HCT116 (cell line): ENCODE results near the gene PIK3R1.

Source experiments
- EGR1 ChIP-seq: IDR thresholded peaks from 2 replicates; pipeline ENCODE4 v1.6.1; 2012; ENCODE audit warnings: low read depth
- ELF1 ChIP-seq: IDR thresholded peaks from 2 replicates; pipeline ENCODE4 v1.6.1; 2012; ENCODE audit warnings: low read depth, borderline replicate concordance
- EZH2 ChIP-seq: fragments of 200-600 bp; sonication (generic); IDR thresholded peaks from 2 replicates; pipeline ENCODE4 v1.6.1; 2017; ENCODE audit warnings: antibody characterized with exemption, mixed run types
- FOSL1 ChIP-seq: IDR thresholded peaks from 2 replicates; pipeline ENCODE4 v1.6.1; 2012; ENCODE audit warnings: low read depth
- JUND ChIP-seq: IDR thresholded peaks from 2 replicates; pipeline ENCODE4 v1.6.1; 2012
- POLR2A ChIP-seq: IDR thresholded peaks from 2 replicates; pipeline ENCODE4 v1.7.0; 2011; ENCODE audit warnings: borderline replicate concordance; ENCODE audit not compliant: insufficient read depth, insufficient read length; ENCODE audit errors: extremely low read depth
- POLR2AphosphoS5 ChIP-seq: IDR thresholded peaks from 2 replicates; pipeline ENCODE4 v1.6.1; 2011; ENCODE audit warnings: mild to moderate bottlenecking, low read depth, low read length, moderate library complexity
- RAD21 ChIP-seq: IDR thresholded peaks from 2 replicates; pipeline ENCODE4 v1.6.1; 2012; ENCODE audit warnings: low read depth, mild to moderate bottlenecking
- ZNF274 ChIP-seq: fragments of 200-500 bp; sonication (Bioruptor generic); IDR thresholded peaks from 2 replicates; pipeline ENCODE4 v1.6.1; 2014; ENCODE audit warnings: mild to moderate bottlenecking, low read depth, low read length, inconsistent platforms
- TF ChIP-seq, protein P1 (sequence below), 3 experiments: fragments of 200-600 bp in 1 of 3; sonication (generic) in 1 of 3; IDR thresholded peaks in 2 of 3; conservative IDR thresholded peaks in 1 of 3; 2 replicates each; pipeline ENCODE4 v1.5.1; 2012 to 2017; ENCODE audit warnings: low read depth in 2 of 3, low read length in 2 of 3, antibody characterized with exemption in 1 of 3, borderline replicate concordance in 1 of 3, control low read depth in 1 of 3, mild to moderate bottlenecking in 1 of 3, mixed read lengths in 1 of 3, mixed run types in 1 of 3, moderate library complexity in 1 of 3; ENCODE audit not compliant: insufficient read depth in 1 of 3
- TF ChIP-seq, protein P2 (sequence below): IDR thresholded peaks from 2 replicates; pipeline ENCODE4 v1.6.1; 2012; ENCODE audit warnings: low read depth

DNA sequence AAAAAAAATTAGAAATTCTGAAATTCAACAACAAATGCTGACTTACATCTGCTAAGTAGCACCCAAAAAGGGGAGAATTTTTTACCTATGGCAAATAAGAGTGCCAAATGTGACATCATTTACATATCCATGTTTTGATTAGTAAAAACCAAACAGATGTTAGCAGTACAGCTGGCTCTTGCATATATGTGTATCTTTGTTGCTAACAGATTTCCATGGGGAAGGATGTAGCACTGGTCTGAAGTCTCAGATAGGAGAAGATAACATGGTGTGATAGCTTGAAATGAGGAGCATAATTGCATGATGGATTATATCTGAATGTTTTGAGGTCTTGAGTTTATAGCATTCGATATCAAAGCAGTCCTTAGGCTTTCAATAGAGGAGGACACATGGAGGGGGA lies 17.5 kb downstream of the PIK3R1 start:
- TF ChIP-seq, protein P1, sequence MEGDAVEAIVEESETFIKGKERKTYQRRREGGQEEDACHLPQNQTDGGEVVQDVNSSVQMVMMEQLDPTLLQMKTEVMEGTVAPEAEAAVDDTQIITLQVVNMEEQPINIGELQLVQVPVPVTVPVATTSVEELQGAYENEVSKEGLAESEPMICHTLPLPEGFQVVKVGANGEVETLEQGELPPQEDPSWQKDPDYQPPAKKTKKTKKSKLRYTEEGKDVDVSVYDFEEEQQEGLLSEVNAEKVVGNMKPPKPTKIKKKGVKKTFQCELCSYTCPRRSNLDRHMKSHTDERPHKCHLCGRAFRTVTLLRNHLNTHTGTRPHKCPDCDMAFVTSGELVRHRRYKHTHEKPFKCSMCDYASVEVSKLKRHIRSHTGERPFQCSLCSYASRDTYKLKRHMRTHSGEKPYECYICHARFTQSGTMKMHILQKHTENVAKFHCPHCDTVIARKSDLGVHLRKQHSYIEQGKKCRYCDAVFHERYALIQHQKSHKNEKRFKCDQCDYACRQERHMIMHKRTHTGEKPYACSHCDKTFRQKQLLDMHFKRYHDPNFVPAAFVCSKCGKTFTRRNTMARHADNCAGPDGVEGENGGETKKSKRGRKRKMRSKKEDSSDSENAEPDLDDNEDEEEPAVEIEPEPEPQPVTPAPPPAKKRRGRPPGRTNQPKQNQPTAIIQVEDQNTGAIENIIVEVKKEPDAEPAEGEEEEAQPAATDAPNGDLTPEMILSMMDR (IDR thresholded peaks at IDR 0.05 in 2 of 3, conservative IDR thresholded peaks at IDR 0.05 in 1 of 3; ENCODE audit: borderline replicate concordance in 1 of 3, insufficient read depth in 1 of 3, low read depth in 2 of 3, low read length in 2 of 3), result no peak
- TF ChIP-seq EGR1 (no peak), ZNF274 (no peak), POLR2A (no peak), EZH2 (no peak), POLR2AphosphoS5 (no peak), RAD21 (no peak), FOSL1 (no peak), JUND (no peak), ELF1 (no peak)
- TF ChIP-seq, protein P2, sequence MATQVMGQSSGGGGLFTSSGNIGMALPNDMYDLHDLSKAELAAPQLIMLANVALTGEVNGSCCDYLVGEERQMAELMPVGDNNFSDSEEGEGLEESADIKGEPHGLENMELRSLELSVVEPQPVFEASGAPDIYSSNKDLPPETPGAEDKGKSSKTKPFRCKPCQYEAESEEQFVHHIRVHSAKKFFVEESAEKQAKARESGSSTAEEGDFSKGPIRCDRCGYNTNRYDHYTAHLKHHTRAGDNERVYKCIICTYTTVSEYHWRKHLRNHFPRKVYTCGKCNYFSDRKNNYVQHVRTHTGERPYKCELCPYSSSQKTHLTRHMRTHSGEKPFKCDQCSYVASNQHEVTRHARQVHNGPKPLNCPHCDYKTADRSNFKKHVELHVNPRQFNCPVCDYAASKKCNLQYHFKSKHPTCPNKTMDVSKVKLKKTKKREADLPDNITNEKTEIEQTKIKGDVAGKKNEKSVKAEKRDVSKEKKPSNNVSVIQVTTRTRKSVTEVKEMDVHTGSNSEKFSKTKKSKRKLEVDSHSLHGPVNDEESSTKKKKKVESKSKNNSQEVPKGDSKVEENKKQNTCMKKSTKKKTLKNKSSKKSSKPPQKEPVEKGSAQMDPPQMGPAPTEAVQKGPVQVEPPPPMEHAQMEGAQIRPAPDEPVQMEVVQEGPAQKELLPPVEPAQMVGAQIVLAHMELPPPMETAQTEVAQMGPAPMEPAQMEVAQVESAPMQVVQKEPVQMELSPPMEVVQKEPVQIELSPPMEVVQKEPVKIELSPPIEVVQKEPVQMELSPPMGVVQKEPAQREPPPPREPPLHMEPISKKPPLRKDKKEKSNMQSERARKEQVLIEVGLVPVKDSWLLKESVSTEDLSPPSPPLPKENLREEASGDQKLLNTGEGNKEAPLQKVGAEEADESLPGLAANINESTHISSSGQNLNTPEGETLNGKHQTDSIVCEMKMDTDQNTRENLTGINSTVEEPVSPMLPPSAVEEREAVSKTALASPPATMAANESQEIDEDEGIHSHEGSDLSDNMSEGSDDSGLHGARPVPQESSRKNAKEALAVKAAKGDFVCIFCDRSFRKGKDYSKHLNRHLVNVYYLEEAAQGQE, result no peak
